Measurements from ENCODE around the gene ARHGAP29. TPM values are rescaled to one million over a fixed set of nuclear protein-coding genes. Genes with fewer than 3 reads are reported as not detected.

The ARHGAP29 gene
- total RNA-seq, 1 donor from 2014 or later, result 63.8 TPM

DNA sequence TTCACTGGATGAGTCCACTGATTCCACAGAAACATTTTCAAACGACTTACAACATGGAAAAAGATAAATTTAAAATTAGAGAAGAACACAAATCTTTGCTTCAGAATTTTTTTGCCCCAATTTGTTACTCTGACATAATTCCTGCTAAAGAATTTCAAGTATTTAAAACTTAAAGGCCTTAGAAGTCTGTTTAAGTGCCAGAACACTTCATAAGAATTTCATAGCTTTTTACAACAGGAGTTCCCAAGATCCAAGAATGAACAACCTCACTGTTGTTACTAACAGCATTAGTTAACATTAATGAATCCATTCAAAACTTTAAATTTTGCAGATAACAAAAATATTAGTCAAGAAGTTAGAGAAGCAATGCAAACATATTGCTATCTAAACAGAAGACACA lies 31.7 kb downstream of the ARHGAP29 start:
- no peak for TF ChIP-seq CTCF (IDR thresholded peaks at IDR 0.05)
- ATAC-seq (no peak), DNase-seq (no peak)
- intact Hi-C loops (cut with DNase I), result no loop called here
- Histone ChIP-seq H3K9me3 (no peaks in the 10 kb centered on the region), H3K36me3 (peaks cover 53% of the 10 kb centered on the region), H3K27me3 (ENCODE audit: low read depth) (no peaks in the 10 kb centered on the region), H3K27ac (no peak overlapping the region), H3K4me3 (no peak overlapping the region), H3K4me1 (no peaks in the 10 kb centered on the region)

- no peak for ATAC-seq
- Histone ChIP-seq H3K4me3 (no peak overlapping the region), H3K27me3 (ENCODE audit: low read depth) (no peaks in the 10 kb centered on the region), H3K27ac (no peak overlapping the region), H3K9me3 (no peaks in the 10 kb centered on the region), H3K4me1 (peaks cover 4% of the 10 kb centered on the region), H3K36me3 (peaks cover 46% of the 10 kb centered on the region)
- TF ChIP-seq CTCF (IDR thresholded peaks at IDR 0.05), result no peak
- intact Hi-C loops (cut with DNase I), result no loop called here
- DNase-seq, result no peak
Measured at GRCh38 chr1:94202241-94202640, 35.1 kb downstream of the ARHGAP29 start.

DNA sequence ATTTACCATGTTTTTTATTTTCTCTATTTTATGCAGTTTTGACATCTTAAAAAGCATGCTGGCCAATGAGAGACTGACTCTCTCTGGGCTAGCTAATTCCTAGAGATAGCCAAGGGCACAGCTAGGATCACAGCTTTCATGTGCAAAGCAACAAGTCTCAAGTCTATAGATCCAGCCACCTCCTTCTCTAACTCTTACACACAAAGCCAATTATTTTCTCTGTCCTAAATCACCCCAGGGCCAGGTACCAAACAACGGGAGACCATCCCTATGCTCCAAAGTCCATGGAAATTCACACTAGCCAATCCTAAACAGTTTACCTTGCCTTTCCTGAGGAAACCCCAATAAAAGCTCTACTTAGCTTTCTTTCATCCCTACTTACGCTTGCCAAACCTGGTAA lies 38.0 kb downstream of the ARHGAP29 start:
- no peak overlapping the region for H3K27ac ChIP-seq
- H3K4me1 ChIP-seq, result peaks cover 4% of the 10 kb centered on the region
- no peak for DNase-seq
- H3K27me3 ChIP-seq (ENCODE audit: low read depth), result no peaks in the 10 kb centered on the region
- no peak for ATAC-seq
- no peak for TF ChIP-seq CTCF (IDR thresholded peaks at IDR 0.05)
- no peaks in the 10 kb centered on the region for H3K9me3 ChIP-seq
- no peak overlapping the region for H3K4me3 ChIP-seq
- intact Hi-C loops (cut with DNase I), result no loop called here
- H3K36me3 ChIP-seq, result peaks cover 34% of the 10 kb centered on the region

- DNase-seq (no peak), ATAC-seq (no peak)
- H3K4me3 ChIP-seq, result no peak overlapping the region
- H3K27ac ChIP-seq, result no peak overlapping the region
- intact Hi-C loops (cut with DNase I), result no loop called here
- H3K4me1 ChIP-seq, result peaks cover 4% of the 10 kb centered on the region
- no peaks in the 10 kb centered on the region for H3K27me3 ChIP-seq (ENCODE audit: low read depth)
- no peaks in the 10 kb centered on the region for H3K9me3 ChIP-seq
- no peak for TF ChIP-seq CTCF (IDR thresholded peaks at IDR 0.05)
- H3K36me3 ChIP-seq, result peaks cover 19% of the 10 kb centered on the region
Measured at GRCh38 chr1:94194079-94194865, 43.1 kb downstream of the ARHGAP29 start.

- H3K4me3 ChIP-seq, result no peak overlapping the region
- H3K27ac ChIP-seq, result no peak overlapping the region
- H3K27me3 ChIP-seq (ENCODE audit: low read depth), result no peaks in the 10 kb centered on the region
- no peak for DNase-seq
- intact Hi-C loops (cut with DNase I), result no loop called here
- peaks cover 4% of the 10 kb centered on the region for H3K4me1 ChIP-seq
- no peak for TF ChIP-seq CTCF (IDR thresholded peaks at IDR 0.05)
- H3K9me3 ChIP-seq, result no peaks in the 10 kb centered on the region
- ATAC-seq, result no peak
- peaks cover 31% of the 10 kb centered on the region for H3K36me3 ChIP-seq
Measured at GRCh38 chr1:94193128-94193527, 44.3 kb downstream of the ARHGAP29 start.

All from lower lobe of right lung (tissue), 2 donors.